Amygdala (tissue), 56 donors: ENCODE data around the gene PTPRM.

ENCODE experiments used
- DNase-seq, 56 donors: peaks; one replicate each; lab custom pipeline; 2025; lab: John Stamatoyannopoulos, UW

The PTPRM gene

GRCh38 chr18:8324343-8325065, 757.4 kb downstream of the PTPRM start:
- DNase-seq, result no peak

GRCh38 chr18:8326763-8327394, 759.8 kb downstream of the PTPRM start:
- no peak for DNase-seq

GRCh38 chr18:8328126-8328525, 761.0 kb downstream of the PTPRM start:
- peak in 1 of 56 donors; percentile 1 for DNase-seq

- DNase-seq, result no peak
Observed at GRCh38 chr18:8329186-8329771, 762.2 kb downstream of the PTPRM start.

GRCh38 chr18:8330575-8330974, 763.5 kb downstream of the PTPRM start:
- DNase-seq, result no peak

- DNase-seq, result no peak
Observed at GRCh38 chr18:8332286-8332685, 765.2 kb downstream of the PTPRM start.

- DNase-seq, result no peak
Observed at GRCh38 chr18:8333961-8334360, 766.8 kb downstream of the PTPRM start.

- DNase-seq, result no peak
Observed at GRCh38 chr18:8337211-8337610, 770.1 kb downstream of the PTPRM start.

- DNase-seq, result no peak
Observed at GRCh38 chr18:8339210-8339609, 772.1 kb downstream of the PTPRM start.

- peak in 26 of 56 donors; percentile 3 to 59 (median 28) for DNase-seq
Observed at GRCh38 chr18:8339952-8340351, 772.8 kb downstream of the PTPRM start.

- no peak for DNase-seq
Observed at GRCh38 chr18:8341481-8342230, 774.5 kb downstream of the PTPRM start.

GRCh38 chr18:8348051-8348720, 781.1 kb downstream of the PTPRM start:
- no peak for DNase-seq

GRCh38 chr18:8349608-8350323, 782.6 kb downstream of the PTPRM start:
- no peak for DNase-seq

GRCh38 chr18:8350628-8351027, 783.5 kb downstream of the PTPRM start:
- DNase-seq, result no peak

GRCh38 chr18:8351161-8351560, 784.0 kb downstream of the PTPRM start:
- no peak for DNase-seq

- DNase-seq, result no peak
Observed at GRCh38 chr18:8354304-8354703, 787.2 kb downstream of the PTPRM start.

- no peak for DNase-seq
Observed at GRCh38 chr18:8356001-8356400, 788.9 kb downstream of the PTPRM start.

GRCh38 chr18:8357320-8357719, 790.2 kb downstream of the PTPRM start:
- no peak for DNase-seq

- DNase-seq, result no peak
Observed at GRCh38 chr18:8358033-8358765, 791.1 kb downstream of the PTPRM start.
